ENCODE results near the gene INKA2. TPM values are rescaled to one million over a fixed set of nuclear protein-coding genes. Genes with fewer than 3 reads are reported as not detected.

INKA2 gene
- polyA plus RNA-seq, 1 of the 3 experiments (the other 2 are of a cell fraction) = 1.1 TPM

DNA sequence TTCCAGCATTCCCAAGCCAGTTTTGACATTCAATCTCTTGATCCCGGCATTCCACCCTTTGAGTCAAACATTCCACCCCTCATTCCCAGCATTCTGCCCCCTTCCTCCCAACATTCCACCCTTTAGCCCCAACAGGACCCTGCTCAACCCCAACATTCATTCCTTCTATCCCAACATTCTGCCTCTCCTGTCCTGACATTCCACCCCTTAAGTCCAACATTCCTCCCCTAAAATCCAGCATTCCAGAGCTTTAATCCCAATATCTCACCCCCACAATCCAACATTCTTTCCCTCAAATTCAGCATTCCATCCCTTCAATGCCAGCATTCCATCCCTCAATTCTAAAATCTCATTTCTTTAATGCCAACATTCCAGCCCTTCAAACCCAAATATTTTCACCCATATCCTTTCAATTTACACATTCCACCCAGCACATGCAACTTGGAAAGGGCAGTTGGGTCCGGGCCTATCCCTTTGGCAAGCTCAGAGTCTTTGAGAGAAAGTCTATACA lies 39.4 kb upstream of the INKA2 start:
- TF ChIP-seq, protein P1, sequence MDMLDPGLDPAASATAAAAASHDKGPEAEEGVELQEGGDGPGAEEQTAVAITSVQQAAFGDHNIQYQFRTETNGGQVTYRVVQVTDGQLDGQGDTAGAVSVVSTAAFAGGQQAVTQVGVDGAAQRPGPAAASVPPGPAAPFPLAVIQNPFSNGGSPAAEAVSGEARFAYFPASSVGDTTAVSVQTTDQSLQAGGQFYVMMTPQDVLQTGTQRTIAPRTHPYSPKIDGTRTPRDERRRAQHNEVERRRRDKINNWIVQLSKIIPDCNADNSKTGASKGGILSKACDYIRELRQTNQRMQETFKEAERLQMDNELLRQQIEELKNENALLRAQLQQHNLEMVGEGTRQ (IDR thresholded peaks at IDR 0.05; ENCODE audit: borderline replicate concordance, low read depth, low read length) = no peak
- TF ChIP-seq MEF2A (IDR thresholded peaks at IDR 0.05; ENCODE audit: borderline replicate concordance, low read depth) (no peak), NRF1 (IDR thresholded peaks at IDR 0.05; ENCODE audit: low read depth, low read length) (no peak), SMC3 (IDR thresholded peaks at IDR 0.05; ENCODE audit: low read depth, low read length) (no peak), FOXM1 (IDR thresholded peaks at IDR 0.05; ENCODE audit: low read depth) (no peak), EZH2phosphoT487 (IDR thresholded peaks at IDR 0.05; ENCODE audit: borderline replicate concordance, low read depth) (no peak)
- ChIA-PET POLR2A (no interaction called here), CTCF (interaction anchor here (1.0 to 2.4 kb wide), 2 partner anchors 10 to 212 kb away, joined by 3 to 19 read pairs; no protein-coding TSS in a partner anchor)

DNA sequence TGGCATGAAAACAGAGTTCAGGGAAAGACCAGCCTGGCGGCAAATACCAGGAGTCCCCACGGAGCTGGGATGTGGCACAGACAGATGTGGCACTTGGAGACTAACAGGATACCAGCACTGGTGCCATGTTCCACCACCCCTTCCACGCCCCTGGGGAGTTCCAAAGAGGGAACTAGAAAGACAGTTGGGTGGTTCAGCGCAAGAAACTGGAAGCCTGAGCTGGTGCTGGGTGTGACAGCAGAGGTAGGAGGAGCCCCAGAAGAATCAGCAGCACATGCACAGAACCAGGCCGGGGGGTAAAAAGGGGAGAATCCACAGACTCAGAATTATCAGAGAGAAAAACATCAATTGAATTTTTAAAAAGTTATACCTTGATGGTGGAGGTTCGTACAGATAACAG lies 38.9 kb upstream of the INKA2 start:
- CTCF ChIA-PET = interaction anchor here (2.4 kb wide), 1 partner anchor 9 kb away, joined by 19 read pairs; no protein-coding TSS in a partner anchor
- no peaks in the 10 kb centered on the region for H3K27me3 ChIP-seq (ENCODE audit: insufficient read depth)
- H3K9me3 ChIP-seq = no peaks in the 10 kb centered on the region
- H2AFZ ChIP-seq (ENCODE audit: low read depth) = no peak overlapping the region
- H4K20me1 ChIP-seq (ENCODE audit: insufficient read depth) = no peaks in the 10 kb centered on the region
- DNase-seq = no peak
- no peak overlapping the region for H3K27ac ChIP-seq (ENCODE audit: low read depth in 2 of 2, low read length in 1 of 2)
- no peaks in the 10 kb centered on the region for H3K9me2 ChIP-seq
- no peak overlapping the region for H3K4me3 ChIP-seq (ENCODE audit: low read depth in 2 of 2, low read length in 1 of 2)
- H3K79me2 ChIP-seq (ENCODE audit: insufficient read depth) = no peaks in the 10 kb centered on the region
- H3K36me3 ChIP-seq (replicated peaks in 1 of 2; ENCODE audit: control insufficient read depth in 1 of 2, insufficient read depth in 2 of 2, low read length in 1 of 2) = no peaks in the 10 kb centered on the region
- H3K4me2 ChIP-seq = no peak overlapping the region
- POLR2A ChIA-PET = no interaction called here
- H3K9ac ChIP-seq = no peak overlapping the region
- no peaks in the 10 kb centered on the region for H3K4me1 ChIP-seq (ENCODE audit: control insufficient read depth in 1 of 2, insufficient read depth in 2 of 2, low read depth in 1 of 2, low read length in 1 of 2)
- TF ChIP-seq RCOR1 (IDR thresholded peaks at IDR 0.05; ENCODE audit: low read length) (no peak), FOXM1 (IDR thresholded peaks at IDR 0.05; ENCODE audit: low read depth) (no peak), TAF1 (IDR thresholded peaks at IDR 0.05; ENCODE audit: borderline replicate concordance, low read depth, low read length) (no peak), NRF1 (IDR thresholded peaks at IDR 0.05; ENCODE audit: low read depth, low read length) (no peak), RXRA (IDR thresholded peaks at IDR 0.05; ENCODE audit: borderline replicate concordance, low read depth) (no peak), ELF1 (IDR thresholded peaks at IDR 0.05) (no peak), SIN3A (IDR thresholded peaks at IDR 0.05; ENCODE audit: borderline replicate concordance, low read depth, low read length) (no peak)
- TF ChIP-seq, protein P1 (IDR thresholded peaks at IDR 0.05; ENCODE audit: borderline replicate concordance, low read depth, low read length) = no peak
- 60% methylated on average over 6 of the region's 6 CpGs for WGBS (ENCODE audit: low lambda C conversion rate)
- H3F3A ChIP-seq (replicated peaks; ENCODE audit: insufficient read depth) = no peaks in the 10 kb centered on the region

More for the DNA sequence above, 39.4 kb upstream of the INKA2 start:
- Histone ChIP-seq H3K4me1 (ENCODE audit: control insufficient read depth in 1 of 2, insufficient read depth in 2 of 2, low read depth in 1 of 2, low read length in 1 of 2) (no peaks in the 10 kb centered on the region), H3K79me2 (ENCODE audit: insufficient read depth) (no peaks in the 10 kb centered on the region), H3K9ac (no peak overlapping the region), H3F3A (replicated peaks; ENCODE audit: insufficient read depth) (no peaks in the 10 kb centered on the region), H3K4me3 (ENCODE audit: low read depth in 2 of 2, low read length in 1 of 2) (no peak overlapping the region), H3K9me2 (no peaks in the 10 kb centered on the region), H3K27me3 (ENCODE audit: insufficient read depth) (no peaks in the 10 kb centered on the region), H2AFZ (ENCODE audit: low read depth) (no peak overlapping the region), H3K9me3 (no peaks in the 10 kb centered on the region), H3K4me2 (no peak overlapping the region), H3K27ac (ENCODE audit: low read depth in 2 of 2, low read length in 1 of 2) (no peak overlapping the region), H4K20me1 (ENCODE audit: insufficient read depth) (no peaks in the 10 kb centered on the region), H3K36me3 (replicated peaks in 1 of 2; ENCODE audit: control insufficient read depth in 1 of 2, insufficient read depth in 2 of 2, low read length in 1 of 2) (no peaks in the 10 kb centered on the region)
- 36% methylated on average over 2 of the region's 2 CpGs for WGBS (ENCODE audit: low lambda C conversion rate)
- DNase-seq = no peak
